IPS-18c (cell line): ENCODE data around the gene ARHGAP33.

Experiments used
- H3K4me3 ChIP-seq: 2 replicates; pipeline ENCODE4 v1.7.0; 2013; ENCODE audit warnings: low read depth, mild to moderate bottlenecking, low read length, moderate library complexity; ENCODE audit not compliant: insufficient read depth
- H3K9me3 ChIP-seq: one replicate; pipeline ENCODE4 v1.6.1; 2013; ENCODE audit warnings: mild to moderate bottlenecking, low read length, moderate library complexity; ENCODE audit not compliant: control insufficient read depth, insufficient read depth

The ARHGAP33 gene

GRCh38 chr19:35775298-35776101, at the start of gene ARHGAP33:
Gene ARHGAP33, plus strand, starts transcription at chr19:35775564. Its CDS starts 95 bp downstream, at chr19:35775659.
- H3K9me3 ChIP-seq, result no peaks in the 10 kb centered on the region
- peak within 1 kb of the TSS; percentile 66 for H3K4me3 ChIP-seq

GRCh38 chr19:35727053-35727955, 48.1 kb upstream of the ARHGAP33 start:
- H3K4me3 ChIP-seq, result no peak overlapping the region
- no peaks in the 10 kb centered on the region for H3K9me3 ChIP-seq

- no peak overlapping the region for H3K4me3 ChIP-seq
- no peaks in the 10 kb centered on the region for H3K9me3 ChIP-seq
These were observed 47.2 kb upstream of the ARHGAP33 start for GRCh38 chr19:35727956-35728706.

- Histone ChIP-seq H3K9me3 (no peaks in the 10 kb centered on the region), H3K4me3 (no peak overlapping the region)
These were observed 46.3 kb upstream of the ARHGAP33 start for GRCh38 chr19:35729021-35729420.

GRCh38 chr19:35729763-35730162, 45.6 kb upstream of the ARHGAP33 start:
- Histone ChIP-seq H3K9me3 (no peaks in the 10 kb centered on the region), H3K4me3 (no peak overlapping the region)

- Histone ChIP-seq H3K4me3 (no peak overlapping the region), H3K9me3 (no peaks in the 10 kb centered on the region)
These were observed 45.0 kb upstream of the ARHGAP33 start for GRCh38 chr19:35730326-35730725.

GRCh38 chr19:35731353-35731752, 44.0 kb upstream of the ARHGAP33 start:
- no peak overlapping the region for H3K4me3 ChIP-seq
- H3K9me3 ChIP-seq, result no peaks in the 10 kb centered on the region

- no peaks in the 10 kb centered on the region for H3K9me3 ChIP-seq
- H3K4me3 ChIP-seq, result no peak overlapping the region
These were observed 43.5 kb upstream of the ARHGAP33 start for GRCh38 chr19:35731779-35732405.

- Histone ChIP-seq H3K9me3 (no peaks in the 10 kb centered on the region), H3K4me3 (no peak overlapping the region)
These were observed 42.7 kb upstream of the ARHGAP33 start for GRCh38 chr19:35732540-35733179.

- no peaks in the 10 kb centered on the region for H3K9me3 ChIP-seq
These were observed 41.9 kb upstream of the ARHGAP33 start for GRCh38 chr19:35733180-35734125.

GRCh38 chr19:35734273-35734672, 41.1 kb upstream of the ARHGAP33 start:
- Histone ChIP-seq H3K4me3 (no peak overlapping the region), H3K9me3 (no peaks in the 10 kb centered on the region)

More at GRCh38 chr19:35733180-35734125, 41.9 kb upstream of the ARHGAP33 start:
- H3K4me3 ChIP-seq, result no peak overlapping the region

GRCh38 chr19:35734889-35735288, 40.5 kb upstream of the ARHGAP33 start:
- Histone ChIP-seq H3K9me3 (no peaks in the 10 kb centered on the region), H3K4me3 (no peak overlapping the region)

GRCh38 chr19:35736913-35737886, 38.2 kb upstream of the ARHGAP33 start:
- H3K9me3 ChIP-seq, result no peaks in the 10 kb centered on the region
- no peak overlapping the region for H3K4me3 ChIP-seq

GRCh38 chr19:35738021-35738886, 37.1 kb upstream of the ARHGAP33 start:
- Histone ChIP-seq H3K4me3 (no peak overlapping the region), H3K9me3 (no peaks in the 10 kb centered on the region)
